Measurements from ENCODE around the gene CYREN. TPM values are rescaled to one million over a fixed set of nuclear protein-coding genes. Genes with fewer than 3 reads are reported as not detected.

Gene CYREN
- total and polyA plus RNA-seq, 9 of the 15 experiments (the other 6 are each of a cell fraction or from before 2014, with no cell fraction given): 13.9 to 108 (median 88.8) TPM

GRCh38 chr7:135183478-135183877 is 13.0 kb upstream of the CYREN start:
- no peak for ATAC-seq
- peaks cover 20% of the 10 kb centered on the region for H3K9me3 ChIP-seq (replicated peaks; ENCODE audit: control insufficient read depth, insufficient read depth, low read depth, low read length)
- in situ Hi-C loops (cut with MboI): no loop called here
- H3K79me2 ChIP-seq (ENCODE audit: control insufficient read depth, insufficient read depth, low read length): no peaks in the 10 kb centered on the region
- intact Hi-C loops (cut with micrococcal nuclease): no loop called here
- no peak for FAIRE-seq
- no peak overlapping the region for H2AFZ ChIP-seq (ENCODE audit: low read depth, low read length)
- no peaks in the 10 kb centered on the region for H3K9me1 ChIP-seq (ENCODE audit: control insufficient read depth, insufficient read depth, low read length)
- ChIA-PET POLR2A (interaction anchor here (0.7 kb wide), 2 partner anchors 182 to 1667 kb away, joined by 3 read pairs; no protein-coding TSS in a partner anchor), CTCF (ENCODE audit: low intra/inter-chr PET ratio) (no interaction called here)
- no peak overlapping the region for H3K4me2 ChIP-seq (ENCODE audit: insufficient read depth, low read length)
- H3K4me3 ChIP-seq: no peak overlapping the region
- H3K36me3 ChIP-seq (ENCODE audit: control insufficient read depth, insufficient read depth, low read length): peaks cover 12% of the 10 kb centered on the region; the same call in 2 of the 3 replicates
- H3K27me3 ChIP-seq (ENCODE audit: control insufficient read depth in 2 of 2, insufficient read depth in 2 of 2, low read length in 2 of 2): no peaks in the 10 kb centered on the region
- no peak overlapping the region for H3K27ac ChIP-seq (ENCODE audit: extremely low read depth, low read depth, low read length)
- no peak for DNase-seq (ENCODE audit: extremely low read depth in 1 of 4, low spot score in 3 of 4)
- 71% methylated on average over 7 of the region's 7 CpGs for WGBS (ENCODE audit: insufficient coverage, low coverage, missing lambda C conversion rate)
- TF ChIP-seq OTX1 (CRISPR knock-in tag; IDR thresholded peaks at IDR 0.05) (no peak), SPI1 (IDR thresholded peaks at IDR 0.05; ENCODE audit: borderline replicate concordance, low read depth, low read length) (peak; percentile 76; the same call in 1 of the 2 replicates)
- peaks cover 6 to 10% of the 10 kb centered on the region in 2 experiments; a peak in 4 of 5 replicates for H3K4me1 ChIP-seq (replicated peaks in 1 of 2; ENCODE audit: control insufficient read depth in 2 of 2, insufficient read depth in 2 of 2, low read length in 2 of 2)
- BruUV-seq (replicated peaks): no TSS peak
- no peak overlapping the region for H3K9ac ChIP-seq (ENCODE audit: insufficient read depth in 1 of 2, low read depth in 2 of 2, low read length in 2 of 2)
- H4K20me1 ChIP-seq (replicated peaks; ENCODE audit: control insufficient read depth, insufficient read depth, low read length): no peaks in the 10 kb centered on the region

- Histone ChIP-seq H3K79me2 (ENCODE audit: control insufficient read depth, insufficient read depth, low read length) (no peaks in the 10 kb centered on the region), H3K4me3 (no peak overlapping the region), H3K27ac (ENCODE audit: extremely low read depth, low read depth, low read length) (no peak overlapping the region), H2AFZ (ENCODE audit: low read depth, low read length) (no peak overlapping the region), H3K9me1 (ENCODE audit: control insufficient read depth, insufficient read depth, low read length) (no peaks in the 10 kb centered on the region), H4K20me1 (replicated peaks; ENCODE audit: control insufficient read depth, insufficient read depth, low read length) (no peaks in the 10 kb centered on the region), H3K9ac (ENCODE audit: insufficient read depth in 1 of 2, low read depth in 2 of 2, low read length in 2 of 2) (no peak overlapping the region), H3K4me1 (replicated peaks in 1 of 2; ENCODE audit: control insufficient read depth in 2 of 2, insufficient read depth in 2 of 2, low read length in 2 of 2) (peaks cover 6 to 10% of the 10 kb centered on the region in 2 experiments; a peak in 4 of 5 replicates), H3K36me3 (ENCODE audit: control insufficient read depth, insufficient read depth, low read length) (peaks cover 12% of the 10 kb centered on the region; the same call in 2 of the 3 replicates), H3K27me3 (ENCODE audit: control insufficient read depth in 2 of 2, insufficient read depth in 2 of 2, low read length in 2 of 2) (no peaks in the 10 kb centered on the region), H3K4me2 (ENCODE audit: insufficient read depth, low read length) (no peak overlapping the region), H3K9me3 (replicated peaks; ENCODE audit: control insufficient read depth, insufficient read depth, low read depth, low read length) (peaks cover 20% of the 10 kb centered on the region)
- ATAC-seq (no peak), DNase-seq (ENCODE audit: extremely low read depth in 1 of 4, low spot score in 3 of 4) (no peak), FAIRE-seq (no peak)
- ChIA-PET CTCF (ENCODE audit: low intra/inter-chr PET ratio) (no interaction called here), POLR2A (interaction anchor here (1.0 to 1.1 kb wide), 2 partner anchors 17 to 480 kb away, joined by 3 to 4 read pairs; partner anchors contain the start of gene STMP1)
- in situ Hi-C loops (cut with MboI): no loop called here
- WGBS (ENCODE audit: insufficient coverage, low coverage, missing lambda C conversion rate): 62% methylated on average over 31 of the region's 31 CpGs
- no TSS peak for BruUV-seq (replicated peaks)
- intact Hi-C loops (cut with micrococcal nuclease): no loop called here
- TF ChIP-seq CBX3 (IDR thresholded peaks at IDR 0.05; ENCODE audit: borderline replicate concordance in 1 of 2, low read length in 2 of 2): peak in 1 of 2 experiments; percentile 93; a peak in 1 of 3 replicates
- peak; percentile 47 for TF ChIP-seq POLR2G (IDR thresholded peaks at IDR 0.05; ENCODE audit: low read depth, low read length)
- TF ChIP-seq TSHZ1 (CRISPR knock-in tag; IDR thresholded peaks at IDR 0.05): no peak
- no peak for TF ChIP-seq SNIP1 (IDR thresholded peaks at IDR 0.05; ENCODE audit: low read depth)
- TF ChIP-seq TFAP4 (CRISPR knock-in tag; IDR thresholded peaks at IDR 0.05; ENCODE audit: borderline replicate concordance): no peak
- TF ChIP-seq ZNF444 (CRISPR knock-in tag; IDR thresholded peaks at IDR 0.05): no peak
- no peak for TF ChIP-seq PML (IDR thresholded peaks at IDR 0.05; ENCODE audit: low read length)
- no peak for TF ChIP-seq SMARCC2 (IDR thresholded peaks at IDR 0.05; ENCODE audit: low read depth)
Measured at GRCh38 chr7:135181929-135182678, 11.6 kb upstream of the CYREN start.
